Measurements from ENCODE around the gene PYM1.
A peak's percentile ranks its signal among the peaks of the same experiment; 100 is the strongest.
"Not testable (repeated sequence)": the region's sequence is repeated elsewhere in the genome, so short reads cannot be mapped to it uniquely, and the experiment has no call there.

Gene PYM1

GRCh38 chr12:55938826-55939501 is 11.3 kb upstream of the PYM1 start:
- no peak for DNase-seq

DNA sequence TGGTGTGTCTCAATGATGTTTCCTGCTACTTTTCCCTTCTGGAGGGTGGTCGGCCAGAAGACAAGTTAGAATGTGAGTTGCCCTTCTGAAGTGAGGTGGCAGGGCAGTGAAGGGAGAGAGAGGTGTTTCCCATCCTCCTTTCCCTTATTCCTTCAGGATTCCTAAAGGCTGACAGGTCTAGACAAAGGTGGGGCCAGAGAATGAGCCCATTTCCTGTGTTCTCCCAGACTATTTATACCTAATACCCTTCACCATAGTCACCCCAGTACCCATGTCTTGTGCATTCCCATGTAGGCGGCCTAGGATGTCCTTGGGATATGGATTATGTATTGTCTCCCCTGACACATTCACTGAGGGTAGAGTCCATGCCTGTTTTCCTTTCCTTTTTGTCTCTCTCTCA is 10.3 kb upstream of the PYM1 start:
- no peak for DNase-seq

- no peak for DNase-seq
These were observed 8.1 kb upstream of the PYM1 start for GRCh38 chr12:55935738-55936151.

GRCh38 chr12:55934773-55935172 is 7.1 kb upstream of the PYM1 start:
- no peak for DNase-seq

DNA sequence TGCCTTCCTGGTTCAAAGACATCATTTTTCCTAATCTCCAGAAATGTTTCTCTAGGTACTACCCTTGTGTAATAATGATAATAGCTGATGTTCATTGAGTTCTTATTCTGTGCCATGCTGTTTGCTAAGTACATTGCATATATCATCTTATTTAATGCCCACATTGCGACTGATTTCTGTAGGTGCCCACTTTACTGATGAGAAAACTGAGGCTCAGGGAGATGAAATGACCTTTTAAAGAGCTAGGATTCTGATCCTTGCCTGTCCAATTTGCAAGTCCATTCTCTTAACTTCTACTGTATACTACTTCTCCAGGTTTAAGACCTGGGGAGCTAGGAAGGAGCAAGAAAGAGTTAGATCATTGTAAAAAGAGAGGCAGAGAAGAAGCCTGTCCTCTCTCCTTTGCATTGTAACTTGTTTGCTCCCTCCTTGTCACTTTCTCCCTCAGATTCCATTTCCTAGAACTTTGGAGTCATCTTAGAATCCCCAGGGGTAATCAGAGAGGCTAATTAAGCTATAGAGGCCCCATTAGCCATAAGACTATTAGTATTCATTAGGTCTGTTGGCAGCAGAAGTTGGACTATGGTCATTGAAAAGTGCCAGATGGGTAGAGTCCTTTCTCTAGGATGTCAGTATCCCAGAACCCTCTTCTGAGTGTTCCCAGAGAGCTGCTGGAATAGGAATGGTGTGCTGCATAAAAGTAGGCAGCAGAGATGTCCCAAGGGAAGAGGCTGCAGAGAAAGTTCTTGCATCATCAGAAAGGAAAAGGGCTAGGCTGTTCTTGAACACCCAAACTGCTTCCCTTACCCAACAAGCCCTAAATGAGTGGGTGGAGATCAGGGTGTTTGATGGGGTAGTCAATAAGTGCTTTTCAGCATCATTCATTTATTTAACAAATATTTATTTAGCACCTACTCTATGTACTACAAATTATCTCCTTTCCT is 6.4 kb upstream of the PYM1 start:
- DNase-seq, result no peak

GRCh38 chr12:55933169-55933798 is 5.6 kb upstream of the PYM1 start:
- DNase-seq, result no peak

DNA sequence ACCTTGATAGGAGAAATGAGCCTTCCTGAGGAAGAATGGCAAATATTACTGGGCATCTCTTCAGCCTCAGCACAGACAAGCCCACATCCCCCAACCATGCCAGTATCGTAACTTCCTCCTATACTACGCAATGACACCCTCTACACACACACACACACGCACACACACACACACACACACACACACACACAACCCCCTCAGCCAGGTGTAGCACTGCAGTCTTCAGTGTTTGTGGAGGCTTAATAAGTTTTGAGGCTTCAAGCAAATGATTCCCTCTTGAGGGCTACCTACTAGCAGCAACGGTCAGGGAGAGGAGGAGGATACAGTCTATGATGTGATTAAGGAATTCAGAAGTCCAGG is 4.8 kb upstream of the PYM1 start:
- no peak for DNase-seq

GRCh38 chr12:55931780-55932550 is 4.3 kb upstream of the PYM1 start:
- peak; percentile 8 for DNase-seq

DNA sequence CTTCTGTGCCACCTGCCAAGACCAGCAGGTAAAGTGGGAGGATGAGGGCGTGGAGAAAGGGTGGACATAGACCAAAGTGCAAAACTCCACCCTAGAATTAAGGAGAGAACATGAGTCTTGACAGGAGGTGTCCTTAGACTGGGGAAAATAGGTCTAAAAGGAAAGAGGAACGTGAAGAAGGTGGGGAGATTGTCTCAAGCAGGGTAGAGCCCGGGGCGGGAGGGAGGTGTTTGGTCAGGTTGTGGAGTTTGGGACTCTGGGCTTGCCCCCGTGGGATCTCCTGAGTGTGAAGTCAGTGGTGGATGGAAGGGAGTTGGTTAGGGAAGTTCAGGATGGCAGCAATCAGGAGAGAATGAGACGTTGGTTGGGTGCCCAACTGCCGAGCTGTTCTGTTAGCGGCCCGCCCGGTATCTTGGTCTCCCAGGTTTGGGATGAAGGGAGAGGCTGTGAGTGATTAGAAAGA is 3.7 kb upstream of the PYM1 start:
- DNase-seq, result no peak

DNA sequence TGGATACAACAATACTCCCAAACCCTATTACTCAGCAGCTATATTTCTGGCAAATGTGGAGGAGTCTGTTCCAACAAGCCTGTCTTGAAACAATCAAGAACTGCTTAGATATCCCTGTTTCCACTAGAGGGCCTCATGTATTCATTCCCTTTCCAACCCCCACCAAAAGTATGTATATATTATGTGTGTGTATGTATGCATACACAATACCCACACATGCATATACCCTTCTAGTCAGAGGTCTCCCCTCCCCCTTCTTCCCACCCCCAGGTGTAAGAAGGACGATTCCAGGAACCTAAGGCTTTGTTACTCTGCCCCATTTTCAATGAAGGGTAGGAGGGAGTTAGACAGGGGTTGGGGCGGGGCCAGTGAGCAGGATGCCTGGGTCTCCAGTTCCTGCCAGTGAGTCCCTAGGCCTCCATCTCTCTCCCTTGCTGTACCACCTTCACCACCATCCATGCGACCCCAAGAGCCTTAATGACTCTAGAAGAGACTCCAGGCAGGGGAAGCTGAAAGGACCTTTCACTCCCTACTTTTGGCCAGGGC is 3.1 kb upstream of the PYM1 start, which contains the start of gene DGKA:
DGKA (plus strand) TSS at position 392 of the 546 bp plus-strand sequence. CDS start 5,342 bp downstream, outside the sequence.
- peak; percentile 21 for DNase-seq

GRCh38 chr12:55929306-55929791 is 1.7 kb upstream of the PYM1 start:
- DNase-seq, result no peak

GRCh38 chr12:55926738-55927587 is 731 bp downstream of the PYM1 start:
- peak; percentile 91 for DNase-seq

DNA sequence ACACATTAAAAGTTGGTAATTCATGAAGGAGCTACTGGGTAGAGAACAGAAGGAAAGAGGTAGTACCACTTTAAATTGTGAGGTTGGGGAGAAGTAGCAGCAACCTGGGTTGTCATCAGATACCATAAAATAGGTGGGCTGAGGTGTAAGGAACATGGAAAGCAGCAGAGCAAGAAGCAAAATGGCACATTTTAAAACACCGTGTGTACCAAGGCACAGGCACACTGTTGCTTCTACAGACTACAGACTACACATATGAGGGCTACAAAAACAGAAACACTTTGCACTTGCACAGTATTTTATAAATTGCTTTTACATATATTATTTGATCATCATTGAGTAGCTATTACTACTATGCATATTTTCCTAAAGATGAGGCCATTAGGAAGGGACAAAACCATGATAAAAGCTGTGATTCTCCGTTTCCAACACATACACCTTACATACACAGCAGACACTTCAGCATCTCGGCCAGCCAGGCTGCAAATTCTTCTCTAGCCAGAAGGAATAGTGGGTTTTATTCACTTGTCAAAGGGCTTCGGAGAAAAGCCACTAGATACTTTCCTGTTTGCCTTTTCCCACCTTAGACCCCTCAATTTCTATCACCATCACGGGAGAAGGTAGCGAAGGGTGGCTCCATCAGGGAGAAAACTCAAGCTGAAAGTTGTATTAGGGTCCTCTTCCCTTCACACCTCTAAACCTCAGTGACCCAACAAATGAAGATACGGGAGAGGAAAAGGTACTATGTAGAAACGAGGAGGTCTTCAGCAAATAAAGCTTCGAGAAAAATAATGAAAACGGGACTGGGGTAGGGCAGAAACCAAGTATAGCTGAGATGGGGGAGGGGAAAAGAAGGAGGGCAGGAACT is 1.6 kb downstream of the PYM1 start:
- no peak for DNase-seq

GRCh38 chr12:55925371-55925770 is 2.3 kb downstream of the PYM1 start:
- no peak for DNase-seq

DNA sequence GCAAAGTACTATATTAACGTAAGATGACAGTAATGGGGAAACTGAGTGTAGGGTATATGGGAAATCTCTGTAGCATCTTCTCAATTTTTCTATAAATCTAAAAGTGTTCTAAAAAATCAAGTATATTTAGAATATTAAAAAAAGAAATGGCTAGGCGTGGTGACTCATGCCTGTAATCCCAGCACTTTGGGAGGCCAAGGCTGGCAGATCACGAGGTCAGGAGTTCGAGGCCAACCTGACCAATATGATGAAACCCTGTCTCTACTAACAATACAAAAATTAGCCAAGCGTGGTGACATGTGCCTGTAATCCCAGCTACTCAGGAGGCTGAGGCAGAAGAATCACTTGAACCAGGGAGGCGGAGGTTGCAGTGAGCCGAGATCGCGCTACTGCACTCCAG is 4.0 kb downstream of the PYM1 start:
- not testable (repeated sequence) for DNase-seq

DNA sequence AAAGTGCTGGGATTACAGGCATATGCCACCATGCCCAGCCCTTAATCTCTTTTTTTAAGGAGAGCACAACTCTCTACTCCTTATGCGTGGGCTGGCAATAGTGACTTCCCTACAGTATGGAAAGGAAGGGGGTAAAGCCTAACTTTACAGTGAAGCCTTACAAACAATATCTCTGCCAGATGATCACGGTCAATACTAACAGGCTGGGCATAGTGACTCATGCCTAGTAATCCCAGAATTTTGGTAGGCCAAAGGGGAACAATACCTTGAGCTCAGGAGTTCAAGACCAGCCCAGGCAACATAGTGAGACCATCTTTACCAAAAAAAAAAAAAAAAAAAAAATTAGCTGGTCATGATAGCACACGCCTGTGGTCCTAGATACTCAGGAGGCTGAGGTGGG is 5.6 kb downstream of the PYM1 start:
- DNase-seq, result no peak

DNA sequence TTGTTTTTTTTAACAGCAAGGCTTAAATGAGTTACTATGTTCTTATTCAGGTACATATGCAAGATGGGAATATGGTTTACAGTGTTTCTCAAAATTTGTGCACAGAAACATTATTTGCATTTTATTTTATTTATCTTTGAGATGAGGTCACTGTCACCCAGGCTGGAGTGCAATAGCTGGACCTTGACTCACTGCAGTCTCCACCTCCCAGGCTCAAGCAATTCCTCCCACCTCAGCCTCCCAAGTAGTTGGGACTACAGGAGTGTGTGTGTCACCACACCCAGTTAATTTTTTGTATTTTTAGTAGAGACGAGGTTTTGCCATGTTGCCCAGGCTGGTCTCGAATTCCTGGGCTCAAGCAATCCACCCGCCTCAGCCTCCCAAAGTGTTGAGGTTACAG is 8.7 kb downstream of the PYM1 start:
- DNase-seq, result not testable (repeated sequence)

DNA sequence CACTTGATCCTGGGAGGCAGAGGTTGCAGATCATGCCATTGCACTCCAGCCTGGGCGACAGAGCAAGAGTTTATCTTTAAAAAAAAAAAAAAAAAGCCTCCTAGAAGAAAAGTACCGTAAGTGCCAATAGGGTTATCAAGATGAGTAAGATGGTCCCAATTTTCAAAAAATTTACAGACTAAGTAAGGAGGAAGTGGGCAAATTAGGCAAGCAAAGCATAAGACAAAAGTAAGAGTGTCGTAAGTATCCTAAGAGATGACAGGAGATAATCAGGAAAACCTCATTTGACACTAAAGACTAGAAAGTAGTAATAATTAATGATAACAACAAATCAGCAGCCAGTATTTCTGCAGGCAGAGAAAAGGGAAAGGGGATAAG is 12.2 kb downstream of the PYM1 start:
- no peak for DNase-seq

DNA sequence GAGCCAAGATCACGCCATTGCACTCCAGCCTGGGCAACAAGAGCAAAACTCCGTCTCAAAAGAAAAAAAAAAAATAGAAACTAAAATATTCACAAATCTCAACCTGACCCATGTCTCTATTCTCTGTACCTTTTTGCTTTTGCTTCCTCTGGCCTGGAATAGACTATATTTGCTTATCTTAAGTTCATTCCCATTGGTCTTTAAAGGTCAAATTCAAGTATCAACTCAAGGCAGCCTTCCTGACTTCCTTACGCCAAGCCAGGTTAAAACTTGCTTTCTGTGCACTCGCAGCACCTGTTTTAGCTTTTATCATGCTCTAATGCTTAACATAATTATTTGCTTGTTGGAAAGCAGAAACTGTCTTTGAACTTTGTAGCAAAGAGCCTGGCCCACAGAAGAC is 14.8 kb downstream of the PYM1 start:
- DNase-seq, result no peak

- DNase-seq, result no peak
These were observed 18.2 kb downstream of the PYM1 start for GRCh38 chr12:55909513-55909884.
